H1 (cell line): ENCODE measurements around the gene MXD3. TPM values are rescaled to one million over a fixed set of nuclear protein-coding genes. Genes with fewer than 3 reads are reported as not detected.
A peak's percentile ranks its signal among the peaks of the same experiment; 100 is the strongest.

ENCODE experiments used
- CTCF ChIA-PET: fragments of 300-600 bp; sonication (Branson Sonifier 250); formaldehyde crosslinking; loops from one replicate; lab custom pipeline; 2021; ENCODE audit not compliant: partially characterized antibody; lab: Charles Lee
- POLR2A ChIA-PET: fragments of 300-600 bp; sonication (Branson Sonifier 250); formaldehyde crosslinking; loops from one replicate; lab custom pipeline; 2021; ENCODE audit warnings: inconsistent platforms; ENCODE audit not compliant: partially characterized antibody; lab: Charles Lee
- DNase-seq, 2 experiments: peaks; one replicate each; pipeline versions ENCODE4 v3.0.0 to v3.0.0-alpha.2; 2010 to 2022; ENCODE audit warnings: low spot score in 2 of 2, low read depth in 1 of 2, mixed read lengths in 1 of 2
- FAIRE-seq: peaks from 2 replicates; lab custom pipeline; 2011; peaks lifted over from hg19 to GRCh38; lab: Jason Lieb, UNC
- H2AFZ ChIP-seq: 2 replicates; pipeline ENCODE4 v1.8.1; 2012; ENCODE audit warnings: low read length, inconsistent platforms
- H2AK5ac ChIP-seq: 2 replicates; pipeline ENCODE4 v1.6.1; 2013; ENCODE audit warnings: low read depth, low read length
- H2BK120ac ChIP-seq: replicated peaks from 2 replicates; pipeline ENCODE3; 2013; ENCODE audit warnings: low read depth, low read length, inconsistent platforms
- H2BK12ac ChIP-seq: 2 replicates; pipeline ENCODE4 v1.6.1; 2013; ENCODE audit warnings: low read depth, low read length
- H2BK15ac ChIP-seq: 2 replicates; pipeline ENCODE4 v1.6.1; 2013; ENCODE audit warnings: low read length
- H2BK20ac ChIP-seq: 2 replicates; pipeline ENCODE4 v1.6.1; 2013; ENCODE audit warnings: low read length
- H2BK5ac ChIP-seq: 2 replicates; pipeline ENCODE4 v1.6.1; 2013; ENCODE audit warnings: low read depth, low read length
- H3K14ac ChIP-seq: 2 replicates; pipeline ENCODE4 v1.6.1; 2013; ENCODE audit warnings: inconsistent platforms; ENCODE audit not compliant: insufficient read length
- H3K18ac ChIP-seq: 2 replicates; pipeline ENCODE4 v1.6.1; 2013; ENCODE audit warnings: low read length; ENCODE audit errors: extremely low read depth
- H3K23ac ChIP-seq: 2 replicates; pipeline ENCODE4 v1.6.1; 2013; ENCODE audit warnings: inconsistent platforms; ENCODE audit not compliant: insufficient read length
- H3K23me2 ChIP-seq: 2 replicates; pipeline ENCODE4 v1.6.1; 2013; ENCODE audit warnings: low read depth, low read length
- H3K27ac ChIP-seq: 2 replicates; pipeline ENCODE4 v1.6.1; 2011; ENCODE audit warnings: low read depth, low read length, inconsistent platforms
- H3K27me3 ChIP-seq, 4 experiments: replicated peaks in 1 of 4; 1 replicate in 1 of 4; 2 replicates in 3 of 4; pipeline versions ENCODE4 v1.6.1 to v1.8.1; 2011 to 2013; ENCODE audit warnings: low read length in 3 of 4, mild to moderate bottlenecking in 3 of 4, inconsistent platforms in 2 of 4, mixed read lengths in 2 of 4, moderate library complexity in 1 of 4; ENCODE audit not compliant: control insufficient read depth in 3 of 4, insufficient read depth in 3 of 4; ENCODE audit errors: extremely low read depth in 1 of 4
- H3K36me3 ChIP-seq, 4 experiments: 2 replicates each; pipeline versions ENCODE4 v1.6.1 to v1.8.1; 2011 to 2013; ENCODE audit warnings: mild to moderate bottlenecking in 4 of 4, low read length in 3 of 4, moderate library complexity in 2 of 4, control low read depth in 1 of 4, inconsistent platforms in 1 of 4; ENCODE audit not compliant: insufficient read depth in 4 of 4, control insufficient read depth in 2 of 4
- H3K4ac ChIP-seq: replicated peaks from 2 replicates; pipeline ENCODE3; 2013; ENCODE audit warnings: low read length, low read depth, mixed read lengths, inconsistent platforms; ENCODE audit not compliant: insufficient read length
- H3K4me1 ChIP-seq, 4 experiments: replicated peaks in 1 of 4; 1 replicate in 1 of 4; 2 replicates in 3 of 4; pipeline versions ENCODE4 v1.6.1 to v1.8.1; 2011 to 2013; ENCODE audit warnings: low read length in 3 of 4, inconsistent platforms in 2 of 4, mixed read lengths in 1 of 4; ENCODE audit not compliant: insufficient read depth in 4 of 4, control insufficient read depth in 3 of 4
- H3K4me2 ChIP-seq, 2 experiments: 2 replicates each; pipeline versions ENCODE4 v1.6.1 to v1.8.1; 2011 to 2013; ENCODE audit warnings: low read depth in 2 of 2, low read length in 2 of 2, control low read depth in 1 of 2, inconsistent platforms in 1 of 2, mild to moderate bottlenecking in 1 of 2; ENCODE audit not compliant: insufficient read depth in 1 of 2
- H3K4me3 ChIP-seq, 4 experiments: fragments of 200-600, 300-600 bp in 1 of 4; sonication (generic), shearing (Covaris generic), sonication (Bioruptor Twin) in 1 of 4; 2 replicates each; pipeline versions ENCODE4 v1.5.1 to v1.8.1; 2011 to 2016; ENCODE audit warnings: low read length in 4 of 4, low read depth in 3 of 4, control low read depth in 2 of 4, inconsistent platforms in 2 of 4, mild to moderate bottlenecking in 2 of 4, mixed read lengths in 1 of 4, moderate library complexity in 1 of 4; ENCODE audit not compliant: insufficient read depth in 2 of 4; ENCODE audit errors: extremely low read depth in 1 of 4
- H3K56ac ChIP-seq: replicated peaks from 2 replicates; pipeline ENCODE3; 2013; ENCODE audit warnings: low read depth, mild to moderate bottlenecking, mixed read lengths, low read length, inconsistent platforms; ENCODE audit not compliant: insufficient read length
- H3K79me1 ChIP-seq: 2 replicates; pipeline ENCODE4 v1.6.1; 2013; ENCODE audit warnings: low read depth, low read length, control low read depth
- H3K79me2 ChIP-seq, 2 experiments: 2 replicates each; pipeline versions ENCODE4 v1.6.1 to v1.8.1; 2012 to 2013; ENCODE audit warnings: low read length in 2 of 2, mild to moderate bottlenecking in 2 of 2, inconsistent platforms in 1 of 2; ENCODE audit not compliant: insufficient read depth in 2 of 2, control insufficient read depth in 1 of 2
- H3K9ac ChIP-seq, 4 experiments: replicated peaks in 1 of 4; 1 replicate in 1 of 4; 2 replicates in 3 of 4; pipeline versions ENCODE4 v1.6.1 to v1.8.1; 2011 to 2013; ENCODE audit warnings: low read depth in 3 of 4, low read length in 3 of 4, control low read depth in 2 of 4, mild to moderate bottlenecking in 2 of 4, moderate library complexity in 2 of 4, inconsistent platforms in 1 of 4; ENCODE audit errors: extremely low read depth in 1 of 4
- H3K9me3 ChIP-seq, 2 experiments: 2 replicates each; pipeline versions ENCODE4 v1.6.1 to v1.8.1; 2012 to 2013; ENCODE audit warnings: mild to moderate bottlenecking in 2 of 2, moderate library complexity in 2 of 2, control low read depth in 1 of 2, inconsistent platforms in 1 of 2, low read depth in 1 of 2, low read length in 1 of 2, mixed read lengths in 1 of 2; ENCODE audit not compliant: insufficient read depth in 2 of 2
- H4K20me1 ChIP-seq, 2 experiments: replicated peaks in 1 of 2; 2 replicates each; pipeline versions ENCODE3 to v1.8.1; 2011 to 2013; ENCODE audit warnings: inconsistent platforms in 2 of 2, low read length in 2 of 2, mild to moderate bottlenecking in 1 of 2; ENCODE audit not compliant: insufficient read depth in 2 of 2, control insufficient read depth in 1 of 2
- H4K5ac ChIP-seq: 2 replicates; pipeline ENCODE4 v1.6.1; 2013; ENCODE audit warnings: low read length, low read depth, mixed read lengths, inconsistent platforms; ENCODE audit not compliant: insufficient read length
- H4K8ac ChIP-seq: 2 replicates; pipeline ENCODE4 v1.8.0; 2013; ENCODE audit warnings: mild to moderate bottlenecking, moderate library complexity, low read length, inconsistent platforms; ENCODE audit not compliant: insufficient read depth; ENCODE audit errors: extremely low read depth
- H4K91ac ChIP-seq: replicated peaks from 2 replicates; pipeline ENCODE3; 2013; ENCODE audit warnings: low read length, mixed read lengths, inconsistent platforms; ENCODE audit not compliant: insufficient read length
- ATF2 ChIP-seq: IDR thresholded peaks from 2 replicates; pipeline ENCODE4 v1.6.1; 2012; ENCODE audit warnings: low read length, inconsistent platforms
- CBX8 ChIP-seq: fragments of 300-800, 300-1000 bp; sonication (generic); IDR thresholded peaks from 2 replicates; pipeline ENCODE4 v1.7.1; 2016; ENCODE audit warnings: low read depth, low read length, borderline replicate concordance
- CHD2 ChIP-seq: IDR thresholded peaks from 2 replicates; pipeline ENCODE4 v1.6.1; 2012; ENCODE audit warnings: low read length, improper control_type of control experiment
- CREB1 ChIP-seq: IDR thresholded peaks from 2 replicates; pipeline ENCODE4 v1.6.1; 2012; ENCODE audit warnings: inconsistent platforms
- EGR1 ChIP-seq: IDR thresholded peaks from 2 replicates; pipeline ENCODE4 v1.6.1; 2011; ENCODE audit warnings: low read depth, low read length, borderline replicate concordance
- EZH2 ChIP-seq: fragments of 200-600 bp; sonication (generic); IDR thresholded peaks from 2 replicates; pipeline ENCODE4 v1.7.1; 2012; ENCODE audit warnings: low read depth, mild to moderate bottlenecking, moderate library complexity, low read length, inconsistent platforms; ENCODE audit not compliant: severe bottlenecking
- JUN ChIP-seq: IDR thresholded peaks from 2 replicates; pipeline ENCODE4 v1.6.1; 2011; ENCODE audit warnings: low read depth, mild to moderate bottlenecking, improper control_type of control experiment, low read length
- RBBP5 ChIP-seq: IDR thresholded peaks from 2 replicates; pipeline ENCODE4 v1.7.1; 2012; ENCODE audit warnings: low read depth, mild to moderate bottlenecking, inconsistent platforms, low read length, moderate library complexity, borderline replicate concordance
- SP4 ChIP-seq: IDR thresholded peaks from 2 replicates; pipeline ENCODE4 v1.6.1; 2012; ENCODE audit warnings: low read length, inconsistent platforms
- SRF ChIP-seq: IDR thresholded peaks from 2 replicates; pipeline ENCODE4 v1.6.1; 2011; ENCODE audit warnings: mild to moderate bottlenecking, low read depth, low read length, moderate library complexity
- WGBS, 2 experiments: shearing (Covaris generic) in 1 of 2; methylation state at CpG; one replicate each; pipeline versions ENCODE4 v1.1.6 to v1.1.7; 2013 to 2015; ENCODE audit warnings: low lambda C conversion rate in 2 of 2, mixed read lengths in 2 of 2, inconsistent platforms in 1 of 2, low coverage in 1 of 2, missing lambda C conversion rate in 1 of 2; ENCODE audit not compliant: insufficient replicate concordance in 2 of 2, insufficient coverage in 1 of 2, insufficient read length in 1 of 2; ENCODE audit errors: extremely low coverage in 1 of 2, missing lambda C conversion rate in 1 of 2; 5-methylcytosine and 5-hydroxymethylcytosine counted together
- polyA plus RNA-seq, 7 experiments: library from polyadenylated mRNA; depleted of rRNA in 3 of 7; stranded (reverse) in 5 of 7; unstranded in 2 of 7; fragments of >200 nt in 5 of 7; fragments of 200-250 nt in 2 of 7; gene quantifications; 1 replicate in 5 of 7; 2 replicates in 1 of 7; 4 replicates in 1 of 7; pipeline versions ENCODE4 v1.2.1 to v1.2.3, GENCODE V29; 2011 to 2013; ENCODE audit warnings: missing spikeins in 2 of 7, mixed read lengths in 2 of 7
- total RNA-seq: library from RNA; stranded (reverse); fragmentation: NEBNext Ultra II Directional; extraction: Animal tissue kit (Norgen Biotek cat#: 25700); gene quantifications from 2 replicates; pipeline ENCODE4 v1.2.1, GENCODE V29; 2021

The MXD3 gene
- total and polyA plus RNA-seq, 2 of the 8 experiments (the other 6 are each of a cell fraction or from before 2014, with no cell fraction given): 6.5 to 7.7 TPM

DNA sequence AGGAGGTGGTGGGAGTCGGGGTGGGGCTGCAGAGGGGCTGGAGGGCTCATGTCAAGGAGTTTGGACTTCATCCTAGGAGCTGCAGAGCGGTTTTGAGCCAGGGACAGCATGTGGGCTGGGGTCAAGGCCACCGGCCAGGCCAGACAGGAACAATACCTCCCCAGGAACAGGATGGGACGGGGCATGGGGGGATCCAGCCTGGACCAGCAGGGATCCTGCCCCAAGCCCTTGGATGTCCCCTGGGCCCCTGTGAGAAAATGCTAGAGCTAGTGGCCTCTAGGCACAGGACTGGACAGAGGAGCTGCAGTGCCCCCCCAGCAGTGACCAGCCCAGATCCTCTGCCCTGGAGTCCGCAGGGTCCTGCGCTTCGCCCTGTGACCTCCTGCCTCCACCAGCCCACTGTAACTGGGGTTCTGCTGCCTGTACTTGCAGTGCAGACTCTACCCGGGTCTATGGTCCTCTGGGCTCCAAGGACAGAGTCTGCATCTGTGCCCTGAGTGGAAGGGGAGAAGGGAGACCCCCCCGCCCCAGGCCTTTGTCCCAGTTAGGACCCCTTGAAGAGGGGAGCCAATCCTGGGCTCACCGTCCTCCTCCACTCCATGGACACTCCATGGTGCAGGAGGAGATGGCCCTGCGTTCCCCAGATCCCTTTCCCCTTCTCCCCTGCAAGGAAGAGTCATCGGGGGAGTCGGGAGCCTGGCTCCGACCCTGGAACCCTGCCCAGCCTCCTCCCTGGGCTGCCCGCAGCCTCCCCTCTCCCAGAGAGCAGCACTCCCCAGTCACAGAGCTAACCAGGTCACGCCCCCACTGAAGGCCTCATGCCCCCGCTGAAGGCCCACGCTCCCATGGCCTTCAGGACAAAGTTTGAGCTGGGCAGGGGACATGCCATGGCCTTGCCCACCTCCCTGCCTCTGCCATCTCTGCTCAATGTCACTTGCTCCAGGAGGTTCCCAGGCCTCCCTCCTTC lies 3.0 kb upstream of the MXD3 start:
- DNase-seq (no peak), FAIRE-seq (no peak)
- H3K23ac ChIP-seq: no peak overlapping the region
- H3K9me3 ChIP-seq: no peaks in the 10 kb centered on the region
- no peak overlapping the region for H2BK120ac ChIP-seq
- no peak overlapping the region for H4K91ac ChIP-seq
- H2AK5ac ChIP-seq: no peak overlapping the region; the same call in 1 of the 2 replicates
- peak overlapping the region; percentile 60; the same call in 1 of the 2 replicates for H2BK12ac ChIP-seq
- peaks cover 11% of the 10 kb centered on the region for H3K23me2 ChIP-seq
- no peak overlapping the region for H3K56ac ChIP-seq
- H3K79me1 ChIP-seq: no peaks in the 10 kb centered on the region
- H2BK5ac ChIP-seq: no peak overlapping the region; the same call in 1 of the 2 replicates
- no peak overlapping the region for H3K4me3 ChIP-seq
- no peak overlapping the region for H4K5ac ChIP-seq
- ChIA-PET POLR2A (interaction anchor here (0.6 to 6.0 kb wide), 6 partner anchors 12 to 246 kb away, joined by 3 to 26 read pairs (median 5); partner anchors contain the start of genes LMAN2, PRELID1 and RAB24), CTCF (interaction anchor here (1.0 to 16.6 kb wide), 6 partner anchors 11 to 135 kb away, joined by 3 to 251 read pairs (median 8); no protein-coding TSS in a partner anchor)
- H4K20me1 ChIP-seq: peaks cover 0 to 8% of the 10 kb centered on the region in 2 experiments
- no peak overlapping the region for H2BK20ac ChIP-seq
- no peak overlapping the region for H2AFZ ChIP-seq
- H3K14ac ChIP-seq: no peak overlapping the region
- no peaks in the 10 kb centered on the region for H3K79me2 ChIP-seq
- H3K36me3 ChIP-seq: no peaks in the 10 kb centered on the region
- 89% methylated on average over 13 of the region's 18 CpGs; no CpG with 5 or more reads in 1 of the 2 experiments for WGBS, 2 experiments
- no peak overlapping the region for H3K27ac ChIP-seq
- no peak overlapping the region for H3K9ac ChIP-seq
- no peak overlapping the region for H3K18ac ChIP-seq
- H2BK15ac ChIP-seq: 0 out of 2 replicates have a peak overlapping the region, but pooled peaks have one; percentile 61
- H3K4me1 ChIP-seq: peaks cover 0 to 19% (median 14%) of the 10 kb centered on the region in 4 experiments; a peak in 6 of 7 replicates
- no peak overlapping the region for H3K4me2 ChIP-seq
- H3K4ac ChIP-seq: no peak overlapping the region
- H4K8ac ChIP-seq: peak overlapping the region; percentile 32; the same call in 1 of the 2 replicates
- no peaks in the 10 kb centered on the region for H3K27me3 ChIP-seq
- no peak for TF ChIP-seq ATF2
- no peak for TF ChIP-seq SRF
- no peak for TF ChIP-seq CREB1
- TF ChIP-seq SP4: no peak
- TF ChIP-seq JUN: no peak
- no peak for TF ChIP-seq EGR1
- no peak for TF ChIP-seq CHD2
- no peak for TF ChIP-seq EZH2
- no peak for TF ChIP-seq RBBP5
- TF ChIP-seq CBX8: no peak
